ENCODE data around the gene NCK2. TPM values are rescaled to one million over a fixed set of nuclear protein-coding genes. Genes with fewer than 3 reads are reported as not detected.

NCK2 gene
- polyA plus RNA-seq, 3 donors, result 2.5 to 18.2 (median 7.6) TPM

GRCh38 chr2:105809723-105810122 is 65.0 kb downstream of the NCK2 start:
- no peak overlapping the region for H3K4me3 ChIP-seq (replicated peaks in 1 of 3; ENCODE audit: low read depth in 2 of 3, low read length in 3 of 3)
- no peaks in the 10 kb centered on the region for H3K9me3 ChIP-seq (replicated peaks in 1 of 2; ENCODE audit: control insufficient read depth in 1 of 2, insufficient read depth in 1 of 2, low read length in 2 of 2)
- no peak for TF ChIP-seq CTCF (IDR thresholded peaks at IDR 0.05)
- peaks cover 90% of the 10 kb centered on the region for H3K79me2 ChIP-seq (ENCODE audit: insufficient read depth, low read length)
- H3K4me2 ChIP-seq (replicated peaks; ENCODE audit: extremely low read depth, low read length, poor library complexity, severe bottlenecking), result no peak overlapping the region
- no peaks in the 10 kb centered on the region for H3K36me3 ChIP-seq (replicated peaks in 1 of 2; ENCODE audit: control insufficient read depth in 1 of 2, insufficient read depth in 2 of 2, low read length in 2 of 2)
- Mint-ChIP-seq H3K4me3 (no peak overlapping the region), H3K9me3 (no peaks in the 10 kb centered on the region), H3K27ac (peak overlapping the region in 5 of 7 donors; percentile 4 to 52 (median 9)), H3K36me3 (peaks cover 3 to 4% of the 10 kb centered on the region in 2 donors), H3K4me1 (peaks cover 16% of the 10 kb centered on the region), H3K27me3 (ENCODE audit: low read depth in 3 of 3) (peaks cover 0 to 2% (median 0%) of the 10 kb centered on the region in 3 donors)
- no peak overlapping the region for H3K27ac ChIP-seq (ENCODE audit: low read depth in 1 of 2, low read length in 2 of 2)
- DNase-seq, result no peak
- H3K9ac ChIP-seq (ENCODE audit: insufficient read depth, low read length, poor library complexity, severe bottlenecking), result no peak overlapping the region
- intact Hi-C loops (cut with micrococcal nuclease), result no loop called here
- H3K27me3 ChIP-seq (ENCODE audit: control insufficient read depth in 2 of 2, insufficient read depth in 2 of 2, low read length in 2 of 2), result no peaks in the 10 kb centered on the region
- H2AFZ ChIP-seq (ENCODE audit: insufficient read depth, low read depth, low read length, poor library complexity, severe bottlenecking), result no peak overlapping the region
- no peaks in the 10 kb centered on the region for H3K4me1 ChIP-seq (ENCODE audit: control insufficient read depth in 1 of 2, insufficient read depth in 2 of 2, low read length in 2 of 2)
- WGBS (ENCODE audit: insufficient coverage), result no CpG with 5 or more reads among the region's 3 CpGs
- peaks cover 53% of the 10 kb centered on the region for H4K20me1 ChIP-seq (ENCODE audit: insufficient read depth, low read length)

- DNase-seq, result no peak
- Mint-ChIP-seq H3K9me3 (no peaks in the 10 kb centered on the region), H3K4me3 (no peak overlapping the region), H3K27me3 (ENCODE audit: low read depth in 3 of 3) (peaks cover 0 to 2% (median 0%) of the 10 kb centered on the region in 3 donors), H3K27ac (no peak overlapping the region), H3K4me1 (peaks cover 10% of the 10 kb centered on the region), H3K36me3 (peaks cover 13 to 14% of the 10 kb centered on the region in 2 donors)
- no peak for TF ChIP-seq CTCF (IDR thresholded peaks at IDR 0.05)
- no peak overlapping the region for H2AFZ ChIP-seq (ENCODE audit: insufficient read depth, low read depth, low read length, poor library complexity, severe bottlenecking)
- H3K27ac ChIP-seq (ENCODE audit: low read depth in 1 of 2, low read length in 2 of 2), result no peak overlapping the region
- H3K9ac ChIP-seq (ENCODE audit: insufficient read depth, low read length, poor library complexity, severe bottlenecking), result no peak overlapping the region
- no peak overlapping the region for H3K4me3 ChIP-seq (replicated peaks in 1 of 3; ENCODE audit: low read depth in 2 of 3, low read length in 3 of 3)
- H3K9me3 ChIP-seq (replicated peaks in 1 of 2; ENCODE audit: control insufficient read depth in 1 of 2, insufficient read depth in 1 of 2, low read length in 2 of 2), result no peaks in the 10 kb centered on the region
- H3K27me3 ChIP-seq (ENCODE audit: control insufficient read depth in 2 of 2, insufficient read depth in 2 of 2, low read length in 2 of 2), result no peaks in the 10 kb centered on the region
- H4K20me1 ChIP-seq (ENCODE audit: insufficient read depth, low read length), result peaks cover 44% of the 10 kb centered on the region
- peaks cover 73% of the 10 kb centered on the region for H3K79me2 ChIP-seq (ENCODE audit: insufficient read depth, low read length)
- peaks cover 0 to 12% of the 10 kb centered on the region in 2 donors for H3K36me3 ChIP-seq (replicated peaks in 1 of 2; ENCODE audit: control insufficient read depth in 1 of 2, insufficient read depth in 2 of 2, low read length in 2 of 2)
- H3K4me2 ChIP-seq (replicated peaks; ENCODE audit: extremely low read depth, low read length, poor library complexity, severe bottlenecking), result no peak overlapping the region
- intact Hi-C loops (cut with micrococcal nuclease), result no loop called here
- WGBS (ENCODE audit: insufficient coverage), result 98% methylated on average over 8 of the region's 12 CpGs
- H3K4me1 ChIP-seq (ENCODE audit: control insufficient read depth in 1 of 2, insufficient read depth in 2 of 2, low read length in 2 of 2), result no peaks in the 10 kb centered on the region
Observed at GRCh38 chr2:105812180-105813044, 67.7 kb downstream of the NCK2 start.

Measured in CD14-positive monocyte (primary cell).